Left lung (tissue), 10 donors: ENCODE data around the gene FARP2. TPM values are rescaled to one million over a fixed set of nuclear protein-coding genes. Genes with fewer than 3 reads are reported as not detected.

Source experiments
- ATAC-seq: fragments of 200-7000 bp; cut with Tn5 transposase; one replicate; pipeline ENCODE4 v1.9.1; 2020; ENCODE audit warnings: moderate library complexity
- DNase-seq, 4 donors: peaks; one replicate each; pipeline ENCODE4 v3.0.0-alpha.2; 2013 to 2020
- H3K27ac ChIP-seq, 2 donors: fragments of 200-600 bp; sonication (generic) in 1 of 2; one replicate each; pipeline versions ENCODE4 v1.5.0 to v1.8.0; 2020 to 2021
- H3K27me3 ChIP-seq, 2 donors: fragments of 200-600 bp; sonication (generic) in 1 of 2; one replicate each; pipeline versions ENCODE4 v1.5.0 to v1.8.0; 2020 to 2021
- H3K36me3 ChIP-seq, 2 donors: fragments of 200-600 bp; sonication (generic) in 1 of 2; one replicate each; pipeline versions ENCODE4 v1.5.0 to v1.8.0; 2020 to 2021
- H3K4me1 ChIP-seq, 2 donors: fragments of 200-600 bp; one replicate each; pipeline ENCODE4 v1.8.0; 2021
- H3K4me3 ChIP-seq, 2 donors: fragments of 200-600 bp; sonication (generic) in 1 of 2; one replicate each; pipeline versions ENCODE4 v1.5.0 to v1.8.0; 2020 to 2021; ENCODE audit warnings: mild to moderate bottlenecking in 1 of 2
- H3K9me3 ChIP-seq, 2 donors: fragments of 200-600 bp; sonication (generic) in 1 of 2; one replicate each; pipeline versions ENCODE4 v1.5.0 to v1.8.0; 2020 to 2021
- intact Hi-C, 2 donors: fragments of 100-400 bp; cut with DNase I; formaldehyde crosslinking; loops; one replicate each; pipeline versions ENCODE4 v1.11.2 to v1.14.2; 2022
- polyA plus RNA-seq, 6 donors: library from polyadenylated mRNA; unstranded; fragments of 120-200 nt; gene quantifications; one replicate each; pipeline ENCODE4 v1.2.1, GENCODE V29; 2013; ENCODE audit not compliant: insufficient read length in 6 of 6
- total RNA-seq, 2 donors: library from RNA; stranded (reverse); fragmentation: NEBNext Ultra II Directional; extraction: Animal tissue kit (Norgen Biotek cat#: 25700); gene quantifications; one replicate each; pipeline ENCODE4 v1.2.1, GENCODE V29; 2021
- TF ChIP-seq, protein P1 (sequence below), 2 donors: fragments of 200-600 bp; sonication (generic) in 1 of 2; IDR thresholded peaks; one replicate each; pipeline versions ENCODE4 v1.5.0 to v1.8.0; 2021; ENCODE audit warnings: antibody characterized with exemption in 2 of 2
- donor health status: DM: no; HTN: yes; CAD: no.
- donor health status: DM: no; HTN: no; CAD: no.

The FARP2 gene
- total and polyA plus RNA-seq, 8 donors, result 32.2 to 54.8 (median 49.9) TPM

DNA sequence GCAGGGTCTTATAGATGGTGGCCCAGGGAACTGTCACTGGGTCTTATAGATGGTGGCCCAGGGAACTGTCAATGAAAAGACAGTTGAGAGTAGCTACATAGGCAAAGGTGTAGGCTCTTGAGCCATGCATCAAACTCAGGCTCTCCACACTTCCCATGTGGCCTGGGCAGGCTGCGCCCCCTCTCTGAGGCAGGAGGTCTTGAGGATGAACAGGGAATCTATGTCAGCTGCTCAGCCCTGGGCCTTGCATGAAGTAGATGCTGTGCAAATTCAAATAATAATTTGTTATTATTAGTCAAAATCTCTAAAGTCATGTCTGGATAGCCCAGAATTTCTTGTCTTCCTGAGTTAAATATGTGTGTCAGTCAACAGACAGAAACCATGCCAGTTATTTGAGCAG lies 125.6 kb downstream of the FARP2 start:
- ATAC-seq, result no peak
- Histone ChIP-seq H3K27me3 (no peaks in the 10 kb centered on the region), H3K36me3 (peaks cover 0 to 9% of the 10 kb centered on the region in 2 donors), H3K4me3 (no peak overlapping the region), H3K27ac (no peak overlapping the region), H3K9me3 (no peaks in the 10 kb centered on the region), H3K4me1 (no peaks in the 10 kb centered on the region)
- intact Hi-C loops, result no loop called here
- TF ChIP-seq, protein P1, sequence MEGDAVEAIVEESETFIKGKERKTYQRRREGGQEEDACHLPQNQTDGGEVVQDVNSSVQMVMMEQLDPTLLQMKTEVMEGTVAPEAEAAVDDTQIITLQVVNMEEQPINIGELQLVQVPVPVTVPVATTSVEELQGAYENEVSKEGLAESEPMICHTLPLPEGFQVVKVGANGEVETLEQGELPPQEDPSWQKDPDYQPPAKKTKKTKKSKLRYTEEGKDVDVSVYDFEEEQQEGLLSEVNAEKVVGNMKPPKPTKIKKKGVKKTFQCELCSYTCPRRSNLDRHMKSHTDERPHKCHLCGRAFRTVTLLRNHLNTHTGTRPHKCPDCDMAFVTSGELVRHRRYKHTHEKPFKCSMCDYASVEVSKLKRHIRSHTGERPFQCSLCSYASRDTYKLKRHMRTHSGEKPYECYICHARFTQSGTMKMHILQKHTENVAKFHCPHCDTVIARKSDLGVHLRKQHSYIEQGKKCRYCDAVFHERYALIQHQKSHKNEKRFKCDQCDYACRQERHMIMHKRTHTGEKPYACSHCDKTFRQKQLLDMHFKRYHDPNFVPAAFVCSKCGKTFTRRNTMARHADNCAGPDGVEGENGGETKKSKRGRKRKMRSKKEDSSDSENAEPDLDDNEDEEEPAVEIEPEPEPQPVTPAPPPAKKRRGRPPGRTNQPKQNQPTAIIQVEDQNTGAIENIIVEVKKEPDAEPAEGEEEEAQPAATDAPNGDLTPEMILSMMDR (IDR thresholded peaks at IDR 0.05), result no peak
- DNase-seq, result no peak

DNA sequence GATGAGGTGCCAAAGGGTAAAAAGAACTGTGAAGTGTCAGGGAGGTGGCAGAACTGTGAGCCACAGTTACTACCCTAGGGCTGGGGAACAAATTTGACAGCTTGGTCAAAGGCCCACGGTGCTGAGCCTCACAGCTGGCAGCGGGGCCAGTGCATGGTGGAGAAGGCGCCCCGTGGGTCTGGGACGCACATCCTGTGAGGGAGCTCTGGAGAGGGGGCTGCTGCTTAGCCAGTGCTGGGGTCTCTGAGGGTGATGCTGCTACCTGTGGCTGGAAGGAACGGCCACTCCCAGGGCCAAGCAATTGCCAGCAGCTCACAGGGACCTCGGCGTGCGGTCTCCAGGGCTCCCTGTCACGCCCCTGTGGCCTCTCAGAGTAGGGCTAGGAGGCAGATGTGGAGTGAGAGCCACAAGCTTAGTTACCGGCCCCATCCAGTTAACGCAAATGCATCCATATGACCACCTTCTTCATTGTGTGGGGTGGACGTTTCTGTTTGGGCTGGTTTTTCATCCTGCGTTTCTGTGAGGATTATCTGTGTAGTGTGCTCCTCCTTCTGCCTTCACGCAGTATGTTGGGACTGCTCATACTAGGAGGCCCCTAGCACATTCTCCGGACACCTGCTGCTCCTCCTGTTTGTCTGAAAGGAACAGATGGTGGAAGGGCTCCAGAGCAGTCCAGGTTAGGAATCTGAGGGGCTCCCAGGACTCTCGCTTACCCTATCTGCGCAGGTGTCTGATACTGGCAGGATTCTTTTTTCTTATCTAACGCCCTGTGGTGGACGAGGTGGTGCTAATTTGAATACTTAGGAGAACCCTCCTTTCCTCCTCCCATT lies 126.3 kb downstream of the FARP2 start:
- Histone ChIP-seq H3K9me3 (no peaks in the 10 kb centered on the region), H3K4me1 (no peaks in the 10 kb centered on the region), H3K27ac (no peak overlapping the region), H3K36me3 (peaks cover 0 to 9% of the 10 kb centered on the region in 2 donors), H3K4me3 (no peak overlapping the region), H3K27me3 (no peaks in the 10 kb centered on the region)
- TF ChIP-seq, protein P1 (IDR thresholded peaks at IDR 0.05), result no peak
- DNase-seq (no peak), ATAC-seq (no peak)
- intact Hi-C loops, result no loop called here

DNA sequence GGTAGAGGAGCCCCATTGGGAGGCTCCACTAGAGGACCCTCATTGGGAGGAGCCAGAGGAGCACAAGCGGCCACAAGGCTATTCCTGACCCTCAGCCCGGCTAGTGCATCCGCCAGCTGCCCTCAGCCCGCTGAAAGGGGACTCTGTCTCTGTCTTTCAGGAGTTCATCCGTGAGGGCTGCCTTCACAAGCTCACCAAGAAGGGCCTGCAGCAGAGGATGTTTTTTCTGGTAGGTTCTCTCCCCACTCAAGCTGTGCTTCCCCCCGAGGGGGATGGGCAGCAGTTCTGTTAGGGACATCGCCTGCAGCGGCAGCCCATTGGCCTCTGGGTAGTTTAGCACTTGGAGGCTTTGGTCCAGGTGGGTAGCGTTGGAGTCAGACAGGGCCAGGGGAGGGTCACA lies 127.2 kb downstream of the FARP2 start:
- no peak for DNase-seq
- H3K27ac ChIP-seq, result no peak overlapping the region
- no peak for ATAC-seq
- no peak overlapping the region for H3K4me3 ChIP-seq
- H3K27me3 ChIP-seq, result no peaks in the 10 kb centered on the region
- H3K4me1 ChIP-seq, result no peaks in the 10 kb centered on the region
- no peaks in the 10 kb centered on the region for H3K9me3 ChIP-seq
- peaks cover 0 to 9% of the 10 kb centered on the region in 2 donors for H3K36me3 ChIP-seq
- TF ChIP-seq, protein P1 (IDR thresholded peaks at IDR 0.05), result no peak
- intact Hi-C loops, result no loop called here

DNA sequence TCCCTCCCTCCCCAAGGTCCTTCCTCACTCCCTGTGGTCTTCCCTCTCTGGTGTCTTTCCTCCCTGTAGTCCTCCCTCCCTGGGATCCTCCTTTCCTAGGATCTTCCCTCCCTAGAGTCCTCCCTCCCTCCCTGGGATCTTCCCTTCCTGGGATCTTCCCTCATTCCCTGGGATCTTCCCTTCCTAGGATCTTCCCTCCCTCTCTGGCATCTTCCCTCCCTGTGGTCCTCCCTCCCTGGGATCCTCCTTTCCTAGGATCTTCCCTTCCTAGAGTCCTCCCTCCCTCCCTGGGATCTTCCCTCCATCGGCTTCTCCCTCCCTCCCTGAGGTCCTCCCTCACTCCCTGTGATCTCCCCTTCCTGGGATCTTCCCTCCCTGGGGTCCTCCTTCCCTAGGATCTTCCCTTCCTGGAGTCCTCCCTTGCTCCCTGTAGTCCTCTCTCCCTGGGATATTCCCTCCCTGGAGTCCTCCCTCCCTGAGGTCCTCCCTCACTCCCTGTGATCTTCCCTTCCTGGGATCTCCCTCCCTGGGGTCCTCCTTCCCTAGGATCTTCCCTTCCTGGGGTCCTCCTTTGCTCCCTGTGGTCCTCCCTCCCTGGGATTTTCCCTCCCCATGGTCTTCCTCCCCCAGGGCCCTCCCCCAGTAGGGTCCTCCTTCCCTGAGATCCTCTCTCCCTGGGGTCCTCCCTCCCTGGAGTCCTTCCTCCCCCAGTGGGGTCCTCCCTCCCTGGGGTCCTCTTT lies 129.3 kb downstream of the FARP2 start:
- H3K27me3 ChIP-seq, result no peaks in the 10 kb centered on the region
- H3K27ac ChIP-seq, result no peak overlapping the region
- TF ChIP-seq, protein P1 (IDR thresholded peaks at IDR 0.05), result no peak
- ATAC-seq (no peak), DNase-seq (no peak)
- no peaks in the 10 kb centered on the region for H3K9me3 ChIP-seq
- H3K4me1 ChIP-seq, result no peaks in the 10 kb centered on the region
- intact Hi-C loops, result no loop called here
- no peaks in the 10 kb centered on the region for H3K36me3 ChIP-seq
- no peak overlapping the region for H3K4me3 ChIP-seq

DNA sequence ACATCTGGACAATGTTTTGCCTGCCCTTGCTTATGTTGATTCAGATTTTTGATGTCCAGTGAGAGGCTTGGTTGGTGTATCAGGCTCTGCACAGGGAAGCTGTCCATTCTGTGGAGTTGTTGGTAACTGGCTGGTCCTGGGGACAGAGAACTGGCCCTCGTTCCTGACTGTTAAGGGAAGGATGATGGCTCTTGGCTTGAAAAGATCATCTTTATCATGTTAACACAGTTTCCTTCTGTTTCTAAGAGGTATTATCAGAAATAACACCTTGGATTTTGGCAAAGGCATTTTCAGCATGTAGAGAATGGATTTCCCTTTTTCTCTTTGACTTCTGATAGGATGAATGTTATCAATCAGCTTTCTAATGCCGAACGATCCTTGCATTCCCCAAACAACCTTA lies 133.0 kb downstream of the FARP2 start:
- DNase-seq (no peak), ATAC-seq (no peak)
- no peak overlapping the region for H3K4me3 ChIP-seq
- H3K27me3 ChIP-seq, result no peaks in the 10 kb centered on the region
- H3K9me3 ChIP-seq, result no peaks in the 10 kb centered on the region
- TF ChIP-seq, protein P1 (IDR thresholded peaks at IDR 0.05), result no peak
- no peaks in the 10 kb centered on the region for H3K4me1 ChIP-seq
- H3K27ac ChIP-seq, result no peak overlapping the region
- intact Hi-C loops, result no loop called here
- peaks cover 0 to 13% of the 10 kb centered on the region in 2 donors for H3K36me3 ChIP-seq
